GM12878 (cell line): ENCODE measurements around the gene UBE2E2. TPM values are rescaled to one million over a fixed set of nuclear protein-coding genes. Genes with fewer than 3 reads are reported as not detected.

ENCODE experiments used
- BCL11A ChIP-seq: IDR thresholded peaks from 2 replicates; pipeline ENCODE4 v1.6.1; 2011; ENCODE audit warnings: low read depth, low read length
- ESRRA ChIP-seq: IDR thresholded peaks from 2 replicates; pipeline ENCODE4 v1.6.1; 2012; ENCODE audit warnings: mild to moderate bottlenecking, low read length, improper control_type of control experiment
- IRF4 ChIP-seq: IDR thresholded peaks from 2 replicates; pipeline ENCODE4 v1.6.1; 2011; ENCODE audit warnings: low read depth, low read length
- MXI1 ChIP-seq: fragments of 150-350 bp; IDR thresholded peaks from 2 replicates; pipeline ENCODE4 v1.6.1; 2011; ENCODE audit warnings: low read depth, mild to moderate bottlenecking, inconsistent platforms, low read length, improper control_type of control experiment
- POLR2AphosphoS2 ChIP-seq: IDR thresholded peaks from 2 replicates; pipeline ENCODE4 v1.6.1; 2011; ENCODE audit warnings: low read depth, mild to moderate bottlenecking, low read length, improper control_type of control experiment, moderate library complexity
- RELA ChIP-seq: fragments of 450-650 bp; IDR thresholded peaks from 2 replicates; pipeline ENCODE4 v1.8.0; 2014; ENCODE audit warnings: borderline replicate concordance; ENCODE audit not compliant: partially characterized antibody
- SMARCA5 ChIP-seq: fragments of 450-650 bp; IDR thresholded peaks from 2 replicates; pipeline ENCODE4 v1.6.1; 2017; ENCODE audit warnings: mild to moderate bottlenecking
- SRF ChIP-seq, 2 experiments: IDR thresholded peaks; 2 replicates each; pipeline ENCODE4 v1.6.1; 2011; ENCODE audit warnings: low read depth in 2 of 2, low read length in 2 of 2, mild to moderate bottlenecking in 1 of 2, moderate library complexity in 1 of 2
- STAT3 ChIP-seq: IDR thresholded peaks from 2 replicates; pipeline ENCODE4 v1.6.1; 2011; ENCODE audit warnings: low read depth, low read length, improper control_type of control experiment
- ZNF207 ChIP-seq: fragments of 450-650 bp; IDR thresholded peaks from 2 replicates; pipeline ENCODE4 v1.6.1; 2014; ENCODE audit warnings: antibody characterized with exemption, mild to moderate bottlenecking, borderline replicate concordance
- ZNF622 ChIP-seq: fragments of 450-650 bp; IDR thresholded peaks from 2 replicates; pipeline ENCODE4 v1.6.1; 2017; ENCODE audit warnings: mild to moderate bottlenecking, inconsistent platforms
- polyA plus RNA-seq, 11 experiments: library from polyadenylated mRNA; depleted of rRNA in 4 of 11; unstranded in 6 of 11; stranded (reverse) in 5 of 11; fragments of >200 nt; fragmentation: Nextera tagmentation in 4 of 11; fragmentation: Illumina TruSeq in 1 of 11; extraction: Ambion mirVana in 4 of 11; extraction: Trizol in 1 of 11; gene quantifications; 1 replicate in 1 of 11; 2 replicates in 10 of 11; pipeline versions ENCODE4 v1.2.1 to v1.2.3, GENCODE V29; 2011 to 2016; ENCODE audit warnings: inconsistent platforms in 2 of 11, missing spikeins in 2 of 11, low read depth in 1 of 11
- total RNA-seq, 4 experiments: library from RNA; depleted of rRNA in 3 of 4; stranded (reverse); fragments of >200 nt in 3 of 4; fragmentation: Illumina TruSeq in 1 of 4; extraction: Trizol in 1 of 4; gene quantifications; 2 replicates each; pipeline versions ENCODE4 v1.2.1 to v1.2.3, GENCODE V29; 2013 to 2021
- TF ChIP-seq, protein P1 (sequence below): fragments of 450-650 bp; IDR thresholded peaks from 2 replicates; pipeline ENCODE4 v1.6.1; 2017; ENCODE audit warnings: mild to moderate bottlenecking, low read depth, inconsistent platforms; ENCODE audit not compliant: poor library complexity, severe bottlenecking
- TF ChIP-seq, protein P2 (sequence below): fragments of 450-650 bp; IDR thresholded peaks from 2 replicates; pipeline ENCODE4 v1.6.1; 2018; ENCODE audit warnings: borderline replicate concordance, mild to moderate bottlenecking; ENCODE audit not compliant: partially characterized antibody
- TF ChIP-seq, protein P3 (sequence below): fragments of 450-650 bp; formaldehyde crosslinking; IDR thresholded peaks from 2 replicates; pipeline ENCODE4 v1.4.0; 2022; ENCODE audit warnings: mild to moderate bottlenecking, moderate library complexity

Gene UBE2E2
- total and polyA plus RNA-seq, 10 of the 15 experiments (the other 5 are each of a cell fraction or from before 2014, with no cell fraction given) = 8.7 to 71.0 (median 36.4) TPM

DNA sequence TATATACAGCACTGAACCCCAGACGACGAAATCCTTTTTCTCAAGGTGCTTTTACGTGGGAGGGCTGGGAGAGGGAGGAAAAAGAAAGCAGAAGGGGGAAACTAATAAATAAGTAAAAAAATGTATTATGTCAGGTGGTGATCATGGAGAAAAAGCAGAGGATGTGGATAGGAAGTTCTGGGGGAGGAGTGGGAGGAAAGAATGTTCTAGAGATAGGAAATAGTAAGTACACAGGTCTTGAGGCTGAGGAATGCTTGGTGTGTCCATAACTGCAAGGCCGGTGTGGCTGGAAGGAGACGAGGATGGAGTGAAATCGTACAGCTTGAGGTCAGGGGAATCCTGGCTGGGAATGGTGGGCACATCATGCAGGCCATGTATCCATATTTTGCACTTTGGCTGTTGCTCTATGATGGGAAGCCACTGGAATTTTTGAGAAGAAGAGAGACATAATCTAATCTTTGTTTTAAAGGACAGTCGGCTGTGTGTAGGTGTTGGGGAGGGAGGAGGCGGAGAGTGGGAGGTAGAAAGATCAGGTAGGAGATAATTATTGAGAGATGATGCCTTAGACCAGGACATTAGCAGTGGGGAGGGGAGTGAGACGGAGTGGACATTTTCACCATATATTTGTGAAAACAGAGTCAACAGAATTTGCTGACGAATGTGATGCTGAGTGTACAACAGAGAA is 1.8 kb upstream of the UBE2E2 start (continued):
- TF ChIP-seq, protein P1, sequence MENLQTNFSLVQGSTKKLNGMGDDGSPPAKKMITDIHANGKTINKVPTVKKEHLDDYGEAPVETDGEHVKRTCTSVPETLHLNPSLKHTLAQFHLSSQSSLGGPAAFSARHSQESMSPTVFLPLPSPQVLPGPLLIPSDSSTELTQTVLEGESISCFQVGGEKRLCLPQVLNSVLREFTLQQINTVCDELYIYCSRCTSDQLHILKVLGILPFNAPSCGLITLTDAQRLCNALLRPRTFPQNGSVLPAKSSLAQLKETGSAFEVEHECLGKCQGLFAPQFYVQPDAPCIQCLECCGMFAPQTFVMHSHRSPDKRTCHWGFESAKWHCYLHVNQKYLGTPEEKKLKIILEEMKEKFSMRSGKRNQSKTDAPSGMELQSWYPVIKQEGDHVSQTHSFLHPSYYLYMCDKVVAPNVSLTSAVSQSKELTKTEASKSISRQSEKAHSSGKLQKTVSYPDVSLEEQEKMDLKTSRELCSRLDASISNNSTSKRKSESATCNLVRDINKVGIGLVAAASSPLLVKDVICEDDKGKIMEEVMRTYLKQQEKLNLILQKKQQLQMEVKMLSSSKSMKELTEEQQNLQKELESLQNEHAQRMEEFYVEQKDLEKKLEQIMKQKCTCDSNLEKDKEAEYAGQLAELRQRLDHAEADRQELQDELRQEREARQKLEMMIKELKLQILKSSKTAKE = no peak
- TF ChIP-seq SMARCA5 = no peak
- TF ChIP-seq, protein P2, sequence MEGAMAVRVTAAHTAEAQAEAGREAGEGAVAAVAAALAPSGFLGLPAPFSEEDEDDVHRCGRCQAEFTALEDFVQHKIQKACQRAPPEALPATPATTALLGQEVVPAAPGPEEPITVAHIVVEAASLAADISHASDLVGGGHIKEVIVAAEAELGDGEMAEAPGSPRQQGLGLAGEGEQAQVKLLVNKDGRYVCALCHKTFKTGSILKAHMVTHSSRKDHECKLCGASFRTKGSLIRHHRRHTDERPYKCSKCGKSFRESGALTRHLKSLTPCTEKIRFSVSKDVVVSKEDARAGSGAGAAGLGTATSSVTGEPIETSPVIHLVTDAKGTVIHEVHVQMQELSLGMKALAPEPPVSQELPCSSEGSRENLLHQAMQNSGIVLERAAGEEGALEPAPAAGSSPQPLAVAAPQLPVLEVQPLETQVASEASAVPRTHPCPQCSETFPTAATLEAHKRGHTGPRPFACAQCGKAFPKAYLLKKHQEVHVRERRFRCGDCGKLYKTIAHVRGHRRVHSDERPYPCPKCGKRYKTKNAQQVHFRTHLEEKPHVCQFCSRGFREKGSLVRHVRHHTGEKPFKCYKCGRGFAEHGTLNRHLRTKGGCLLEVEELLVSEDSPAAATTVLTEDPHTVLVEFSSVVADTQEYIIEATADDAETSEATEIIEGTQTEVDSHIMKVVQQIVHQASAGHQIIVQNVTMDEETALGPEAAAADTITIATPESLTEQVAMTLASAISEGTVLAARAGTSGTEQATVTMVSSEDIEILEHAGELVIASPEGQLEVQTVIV = no peak
- TF ChIP-seq STAT3 = no peak
- no peak for TF ChIP-seq SRF (IDR thresholded peaks at IDR 0.05; ENCODE audit: low read depth in 2 of 2, low read length in 2 of 2)
- TF ChIP-seq ZNF622 = no peak
- TF ChIP-seq POLR2AphosphoS2 = no peak
- TF ChIP-seq RELA = no peak
- TF ChIP-seq, protein P3, sequence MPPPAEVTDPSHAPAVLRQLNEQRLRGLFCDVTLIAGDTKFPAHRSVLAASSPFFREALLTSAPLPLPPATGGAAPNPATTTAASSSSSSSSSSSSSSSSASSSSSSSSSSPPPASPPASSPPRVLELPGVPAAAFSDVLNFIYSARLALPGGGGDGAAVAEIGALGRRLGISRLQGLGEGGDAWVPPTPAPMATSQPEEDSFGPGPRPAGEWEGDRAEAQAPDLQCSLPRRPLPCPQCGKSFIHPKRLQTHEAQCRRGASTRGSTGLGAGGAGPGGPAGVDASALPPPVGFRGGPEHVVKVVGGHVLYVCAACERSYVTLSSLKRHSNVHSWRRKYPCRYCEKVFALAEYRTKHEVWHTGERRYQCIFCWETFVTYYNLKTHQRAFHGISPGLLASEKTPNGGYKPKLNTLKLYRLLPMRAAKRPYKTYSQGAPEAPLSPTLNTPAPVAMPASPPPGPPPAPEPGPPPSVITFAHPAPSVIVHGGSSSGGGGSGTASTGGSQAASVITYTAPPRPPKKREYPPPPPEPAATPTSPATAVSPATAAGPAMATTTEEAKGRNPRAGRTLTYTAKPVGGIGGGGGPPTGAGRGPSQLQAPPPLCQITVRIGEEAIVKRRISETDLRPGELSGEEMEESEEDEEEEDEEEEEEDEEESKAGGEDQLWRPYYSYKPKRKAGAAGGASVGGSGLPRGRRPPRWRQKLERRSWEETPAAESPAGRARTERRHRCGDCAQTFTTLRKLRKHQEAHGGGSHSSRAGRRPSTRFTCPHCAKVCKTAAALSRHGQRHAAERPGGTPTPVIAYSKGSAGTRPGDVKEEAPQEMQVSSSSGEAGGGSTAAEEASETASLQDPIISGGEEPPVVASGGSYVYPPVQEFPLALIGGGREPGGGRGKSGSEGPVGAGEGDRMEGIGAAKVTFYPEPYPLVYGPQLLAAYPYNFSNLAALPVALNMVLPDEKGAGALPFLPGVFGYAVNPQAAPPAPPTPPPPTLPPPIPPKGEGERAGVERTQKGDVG (CRISPR knock-in tag) = no peak
- no peak for TF ChIP-seq ESRRA
- TF ChIP-seq IRF4 = no peak
- TF ChIP-seq MXI1 = no peak
- no peak for TF ChIP-seq BCL11A
- no peak for TF ChIP-seq ZNF207
